Measurements from ENCODE around the gene GTPBP1.

GTPBP1 gene

DNA sequence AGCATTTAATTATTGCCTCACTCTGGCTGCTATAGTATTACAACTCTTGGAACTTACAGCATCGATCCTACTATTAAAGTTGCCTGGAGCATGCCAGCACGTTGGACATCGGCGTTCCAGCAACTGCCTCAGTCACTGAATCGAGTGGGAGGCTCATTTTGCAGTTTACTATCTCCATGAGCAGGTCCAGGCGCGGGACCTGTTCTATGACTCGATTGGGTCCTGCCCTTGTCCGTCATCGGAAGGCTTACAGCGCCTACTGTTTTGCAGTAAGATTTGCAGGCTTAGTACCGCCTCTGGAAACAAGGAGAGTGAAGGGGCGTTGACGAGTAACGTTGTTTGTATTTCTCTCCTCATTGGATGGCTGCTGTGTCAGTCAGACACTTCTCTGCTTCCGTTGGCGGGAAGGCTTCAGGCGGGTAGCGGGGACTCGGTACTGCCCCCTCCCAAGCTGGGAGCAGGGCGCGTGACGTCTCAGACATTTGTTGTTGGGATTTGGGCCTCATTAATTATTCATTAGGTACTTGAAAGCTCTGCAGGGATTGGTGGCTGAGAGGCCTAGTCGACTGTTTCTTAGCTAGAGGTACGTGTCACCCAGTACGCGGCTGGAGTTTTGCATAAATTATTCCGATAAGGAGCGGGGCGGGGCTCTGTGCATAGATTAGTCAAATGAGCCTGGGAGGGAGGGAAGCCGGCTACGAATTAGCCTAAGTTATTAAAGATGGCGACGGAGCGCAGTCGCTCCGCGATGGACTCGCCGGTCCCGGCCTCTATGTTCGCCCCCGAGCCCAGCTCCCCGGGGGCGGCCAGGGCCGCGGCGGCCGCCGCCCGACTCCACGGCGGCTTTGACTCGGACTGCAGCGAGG is at the start of gene GTPBP1:
Gene GTPBP1 (plus strand): TSS at position 710 of the 866 bp plus-strand sequence. CDS start 12 bp downstream, at position 722.
- DNase-seq (ENCODE audit: low read depth) = peak; percentile 100
- H3K4me3 ChIP-seq (ENCODE audit: control insufficient read depth, low read depth, low read length) = peak within 1 kb of the TSS; percentile 91
- no peak for TF ChIP-seq CTCF (IDR thresholded peaks at IDR 0.05; ENCODE audit: control insufficient read depth, insufficient read depth, low read depth, low read length, missing control alignments)

GRCh38 chr22:38656256-38657044 is 49.3 kb upstream of the GTPBP1 start, which contains the start of the genes CBY1 and FAM227A:
TSS of gene CBY1 (plus strand) at chr22:38656638. CDS start at chr22:38668055, 11,417 bp downstream.
TSS of gene FAM227A (minus strand) at chr22:38656392. CDS start at chr22:38650168, 6,224 bp downstream.
- peak within 1 kb of the TSS; percentile 62 for H3K4me3 ChIP-seq (ENCODE audit: control insufficient read depth, low read depth, low read length)
- DNase-seq (ENCODE audit: low read depth) = peak; percentile 10
- TF ChIP-seq CTCF (IDR thresholded peaks at IDR 0.05; ENCODE audit: control insufficient read depth, insufficient read depth, low read depth, low read length, missing control alignments) = no peak

DNA sequence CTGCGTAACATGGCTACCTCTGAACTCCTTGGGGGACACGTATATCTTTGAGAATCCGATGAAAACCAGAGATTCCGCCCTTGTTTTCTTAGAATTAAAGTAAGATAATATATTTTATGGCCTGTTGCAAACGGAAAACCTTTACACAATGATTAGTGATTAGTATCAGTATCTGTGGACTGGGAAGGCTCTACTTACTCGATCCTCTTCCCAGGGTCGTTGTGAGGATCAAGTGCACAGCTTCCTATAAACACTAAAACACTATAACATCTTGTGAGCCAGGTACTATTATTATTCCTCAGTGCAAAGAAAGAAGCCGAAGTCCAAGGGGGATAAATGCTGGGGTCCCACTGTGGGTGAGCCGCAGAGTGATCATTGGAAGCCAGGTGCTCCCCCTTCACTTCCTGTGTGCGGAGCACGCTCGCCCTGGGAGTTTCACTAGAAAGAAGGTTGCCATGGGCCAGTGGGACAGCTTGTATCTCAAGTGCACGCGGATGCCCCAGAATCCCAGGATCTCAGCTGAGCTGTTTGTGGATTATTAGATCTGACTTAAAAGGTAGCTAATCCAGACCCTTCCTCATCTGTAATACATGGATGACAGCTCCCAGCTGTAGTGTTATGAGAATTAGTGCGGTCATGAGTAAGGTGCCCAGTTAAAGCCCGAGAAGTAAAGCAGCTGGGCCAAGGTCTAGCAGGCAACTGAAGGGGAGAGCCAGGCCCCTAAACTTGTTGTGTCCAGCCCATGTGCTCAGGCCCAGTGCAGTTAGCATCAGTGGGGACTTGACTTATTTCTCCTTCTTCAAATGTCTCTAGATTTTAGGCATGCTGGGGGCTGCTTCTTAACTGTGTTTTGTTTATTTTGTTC is 48.5 kb upstream of the GTPBP1 start:
- no peak for DNase-seq (ENCODE audit: low read depth)
- no peak for TF ChIP-seq CTCF (IDR thresholded peaks at IDR 0.05; ENCODE audit: control insufficient read depth, insufficient read depth, low read depth, low read length, missing control alignments)

GRCh38 chr22:38674888-38675287 is 30.9 kb upstream of the GTPBP1 start:
- no peak overlapping the region for H3K4me3 ChIP-seq (ENCODE audit: control insufficient read depth, low read depth, low read length)
- no peak for TF ChIP-seq CTCF (IDR thresholded peaks at IDR 0.05; ENCODE audit: control insufficient read depth, insufficient read depth, low read depth, low read length, missing control alignments)
- DNase-seq (ENCODE audit: low read depth) = no peak

More for the DNA sequence above, 48.5 kb upstream of the GTPBP1 start:
- peak overlapping the region; percentile 62 for H3K4me3 ChIP-seq (ENCODE audit: control insufficient read depth, low read depth, low read length)

- DNase-seq (ENCODE audit: low read depth) = no peak
- no peak overlapping the region for H3K4me3 ChIP-seq (ENCODE audit: control insufficient read depth, low read depth, low read length)
- no peak for TF ChIP-seq CTCF (IDR thresholded peaks at IDR 0.05; ENCODE audit: control insufficient read depth, insufficient read depth, low read depth, low read length, missing control alignments)
These were observed 29.9 kb upstream of the GTPBP1 start for GRCh38 chr22:38675833-38676232.

Data from AG09309 (cell line).